SU-DHL-6 (cell line): ENCODE data around the gene SLC43A1.

ENCODE experiments used
- H2AFZ ChIP-seq: fragments of 200-600 bp; sonication (generic); 2 replicates; pipeline ENCODE4 v1.6.1; 2014; ENCODE audit warnings: low read depth, mild to moderate bottlenecking, moderate library complexity, mixed read lengths, antibody characterized with exemption, low read length; ENCODE audit not compliant: severe bottlenecking
- H3F3A ChIP-seq: fragments of 200-600 bp; shearing (Covaris generic); 2 replicates; pipeline ENCODE4 v1.6.0; 2016; ENCODE audit warnings: antibody characterized with exemption, mild to moderate bottlenecking; ENCODE audit not compliant: insufficient read depth
- H3K27ac ChIP-seq: fragments of 200-600 bp; sonication (generic); 2 replicates; pipeline ENCODE4 v1.5.1; 2016; ENCODE audit warnings: low read depth, mild to moderate bottlenecking, low read length, moderate library complexity, mixed read lengths
- H3K27me3 ChIP-seq: fragments of 200-600 bp; sonication (generic), shearing (Covaris generic); 2 replicates; pipeline ENCODE4 v1.6.0; 2014; ENCODE audit warnings: mild to moderate bottlenecking, low read length
- H3K36me3 ChIP-seq: fragments of 200-600 bp; sonication (generic); 2 replicates; pipeline ENCODE4 v1.6.1; 2014; ENCODE audit warnings: mild to moderate bottlenecking, low read length, mixed read lengths
- H3K4me2 ChIP-seq: fragments of 300-600, 200-600 bp; shearing (Covaris generic), sonication (generic); 2 replicates; pipeline ENCODE4 v1.6.0; 2014; ENCODE audit warnings: low read length, low read depth, mild to moderate bottlenecking; ENCODE audit not compliant: poor library complexity, severe bottlenecking
- H3K4me3 ChIP-seq: fragments of 200-600 bp; sonication (generic); 2 replicates; pipeline ENCODE4 v1.5.1; 2014; ENCODE audit warnings: antibody characterized with exemption, low read length, mild to moderate bottlenecking, mixed read lengths; ENCODE audit not compliant: insufficient read depth, poor library complexity, severe bottlenecking
- H3K79me2 ChIP-seq: fragments of 200-600 bp; sonication (generic); 2 replicates; pipeline ENCODE4 v1.6.1; 2014; ENCODE audit warnings: mild to moderate bottlenecking, low read length, moderate library complexity; ENCODE audit not compliant: insufficient read depth
- H3K9ac ChIP-seq: fragments of 200-600 bp; sonication (generic); 2 replicates; pipeline ENCODE4 v1.7.0; 2014; ENCODE audit warnings: mild to moderate bottlenecking, low read length
- H3K9me2 ChIP-seq: fragments of 200-600 bp; sonication (generic); replicated peaks from 2 replicates; pipeline ENCODE4 v1.6.1; 2014; ENCODE audit warnings: low read length; ENCODE audit not compliant: insufficient read depth
- H3K9me3 ChIP-seq: fragments of 200-600 bp; sonication (generic); 2 replicates; pipeline ENCODE4 v1.6.1; 2014; ENCODE audit warnings: low read length, mixed read lengths; ENCODE audit not compliant: insufficient read depth
- H4K20me1 ChIP-seq: fragments of 200-600 bp; sonication (generic); 2 replicates; pipeline ENCODE4 v1.6.1; 2014; ENCODE audit warnings: low read depth, mild to moderate bottlenecking, antibody characterized with exemption, low read length, moderate library complexity, mixed read lengths
- EZH2phosphoT487 ChIP-seq: fragments of 200-600 bp; sonication (generic), shearing (Covaris generic); conservative IDR thresholded peaks from 2 replicates; pipeline ENCODE4 v1.6.1; 2018; ENCODE audit warnings: mild to moderate bottlenecking, antibody characterized with exemption, low read length, moderate library complexity, mixed read lengths
- TF ChIP-seq, protein P1 (sequence below): fragments of 200-600 bp; sonication (generic); IDR thresholded peaks from one replicate; pipeline ENCODE4 v1.5.1; 2017; ENCODE audit warnings: antibody characterized with exemption, mild to moderate bottlenecking, low read length, moderate library complexity; ENCODE audit not compliant: insufficient read depth, poor library complexity, severe bottlenecking

SLC43A1 gene

DNA sequence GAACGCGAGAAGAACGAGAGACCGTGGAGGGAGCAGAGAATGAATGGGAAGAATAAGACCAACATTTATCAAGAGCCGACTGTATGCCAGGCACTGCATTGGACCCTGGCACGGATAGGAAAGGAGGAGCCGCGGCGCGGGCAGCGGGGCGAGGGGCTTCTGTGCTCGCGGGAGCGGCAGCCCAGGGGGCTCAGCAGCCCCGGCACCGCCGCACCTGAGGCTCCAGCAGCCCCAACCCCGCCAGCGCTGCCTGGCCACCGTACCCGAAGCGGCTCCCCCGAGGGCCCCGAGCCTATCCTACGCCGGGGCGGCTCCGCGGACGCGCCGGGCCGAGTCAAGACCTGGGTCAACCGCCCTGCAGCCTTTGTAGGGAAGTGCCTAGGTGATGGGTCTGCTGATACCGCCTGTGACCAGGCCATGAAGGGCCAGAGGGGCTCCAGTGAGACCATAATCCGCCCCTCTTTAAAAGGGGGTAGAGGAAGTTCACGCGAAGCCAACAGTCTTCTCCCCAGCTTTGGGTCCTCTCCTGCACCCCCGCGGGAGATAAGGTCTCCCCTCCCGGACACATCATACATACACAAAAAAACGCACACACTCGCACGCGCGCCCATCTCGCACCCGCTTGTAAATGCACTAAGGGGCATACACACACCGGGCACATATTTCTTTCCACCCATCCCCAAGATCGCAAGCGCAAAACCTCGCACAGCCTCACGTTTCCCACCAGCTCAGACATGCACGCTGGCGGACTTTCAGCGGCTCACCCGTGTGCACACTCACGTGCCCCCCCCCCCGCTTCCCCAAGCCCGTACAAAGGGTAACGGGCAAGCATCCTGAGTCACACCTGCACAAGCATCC lies 56.1 kb downstream of the SLC43A1 start:
- no peaks in the 10 kb centered on the region; the same call in 1 of the 2 replicates for H4K20me1 ChIP-seq
- peak overlapping the region; percentile 76 for H3K4me2 ChIP-seq
- no peaks in the 10 kb centered on the region for H3K27me3 ChIP-seq
- H3K36me3 ChIP-seq: no peaks in the 10 kb centered on the region
- H2AFZ ChIP-seq: peak overlapping the region; percentile 28
- H3K9ac ChIP-seq: peak overlapping the region; percentile 34; the same call in 1 of the 2 replicates
- H3K27ac ChIP-seq: no peak overlapping the region
- no peaks in the 10 kb centered on the region for H3K9me3 ChIP-seq
- H3F3A ChIP-seq: no peaks in the 10 kb centered on the region
- no peaks in the 10 kb centered on the region for H3K9me2 ChIP-seq
- H3K4me3 ChIP-seq: peak overlapping the region; percentile 52
- no peaks in the 10 kb centered on the region for H3K79me2 ChIP-seq
- TF ChIP-seq EZH2phosphoT487: 0 out of 2 replicates have a peak, but pooled peaks have one; percentile 5
- TF ChIP-seq, protein P1, sequence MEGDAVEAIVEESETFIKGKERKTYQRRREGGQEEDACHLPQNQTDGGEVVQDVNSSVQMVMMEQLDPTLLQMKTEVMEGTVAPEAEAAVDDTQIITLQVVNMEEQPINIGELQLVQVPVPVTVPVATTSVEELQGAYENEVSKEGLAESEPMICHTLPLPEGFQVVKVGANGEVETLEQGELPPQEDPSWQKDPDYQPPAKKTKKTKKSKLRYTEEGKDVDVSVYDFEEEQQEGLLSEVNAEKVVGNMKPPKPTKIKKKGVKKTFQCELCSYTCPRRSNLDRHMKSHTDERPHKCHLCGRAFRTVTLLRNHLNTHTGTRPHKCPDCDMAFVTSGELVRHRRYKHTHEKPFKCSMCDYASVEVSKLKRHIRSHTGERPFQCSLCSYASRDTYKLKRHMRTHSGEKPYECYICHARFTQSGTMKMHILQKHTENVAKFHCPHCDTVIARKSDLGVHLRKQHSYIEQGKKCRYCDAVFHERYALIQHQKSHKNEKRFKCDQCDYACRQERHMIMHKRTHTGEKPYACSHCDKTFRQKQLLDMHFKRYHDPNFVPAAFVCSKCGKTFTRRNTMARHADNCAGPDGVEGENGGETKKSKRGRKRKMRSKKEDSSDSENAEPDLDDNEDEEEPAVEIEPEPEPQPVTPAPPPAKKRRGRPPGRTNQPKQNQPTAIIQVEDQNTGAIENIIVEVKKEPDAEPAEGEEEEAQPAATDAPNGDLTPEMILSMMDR: no peak

GRCh38 chr11:57458410-57459163 lies 56.9 kb downstream of the SLC43A1 start:
- Histone ChIP-seq H3K9ac (no peak overlapping the region), H2AFZ (no peak overlapping the region), H3K79me2 (no peaks in the 10 kb centered on the region), H4K20me1 (no peaks in the 10 kb centered on the region; the same call in 1 of the 2 replicates), H3K4me2 (peak overlapping the region; percentile 76), H3K27ac (no peak overlapping the region), H3K9me3 (no peaks in the 10 kb centered on the region), H3F3A (no peaks in the 10 kb centered on the region), H3K9me2 (no peaks in the 10 kb centered on the region), H3K27me3 (no peaks in the 10 kb centered on the region), H3K36me3 (no peaks in the 10 kb centered on the region), H3K4me3 (no peak overlapping the region)
- TF ChIP-seq EZH2phosphoT487: no peak
- TF ChIP-seq, protein P1: peak; percentile 99

DNA sequence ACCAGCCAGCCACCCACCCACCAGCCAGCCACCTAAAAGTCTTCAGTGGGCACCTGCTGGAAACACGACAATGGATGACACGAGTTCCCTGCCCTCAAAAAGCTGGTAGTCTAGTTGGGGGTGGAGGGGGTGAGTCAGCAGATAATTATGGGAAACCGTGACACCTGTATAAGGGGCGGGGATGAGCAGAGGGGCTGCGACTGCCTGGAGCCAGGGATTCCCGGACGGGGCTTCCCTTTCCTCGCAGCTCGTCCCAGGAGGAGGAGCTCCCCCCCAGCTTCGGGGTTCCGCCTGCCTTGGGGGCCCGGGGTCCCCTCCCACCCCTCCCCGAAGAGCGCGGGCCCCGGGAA lies 57.5 kb downstream of the SLC43A1 start:
- H3F3A ChIP-seq: no peaks in the 10 kb centered on the region
- no peaks in the 10 kb centered on the region for H3K79me2 ChIP-seq
- H3K9ac ChIP-seq: no peak overlapping the region
- H3K9me3 ChIP-seq: no peaks in the 10 kb centered on the region
- H2AFZ ChIP-seq: no peak overlapping the region
- H3K27ac ChIP-seq: no peak overlapping the region
- H3K4me3 ChIP-seq: no peak overlapping the region
- H3K36me3 ChIP-seq: no peaks in the 10 kb centered on the region
- TF ChIP-seq, protein P1: no peak
- TF ChIP-seq EZH2phosphoT487: no peak
- no peaks in the 10 kb centered on the region for H3K9me2 ChIP-seq
- H4K20me1 ChIP-seq: no peaks in the 10 kb centered on the region; the same call in 1 of the 2 replicates
- H3K4me2 ChIP-seq: no peak overlapping the region
- no peaks in the 10 kb centered on the region for H3K27me3 ChIP-seq
